ENCODE measurements around the gene NRG2. TPM values are rescaled to one million over a fixed set of nuclear protein-coding genes. Genes with fewer than 3 reads are reported as not detected.

The NRG2 gene
- total RNA-seq, 1 donor from 2014 or later = 12.8 TPM

DNA sequence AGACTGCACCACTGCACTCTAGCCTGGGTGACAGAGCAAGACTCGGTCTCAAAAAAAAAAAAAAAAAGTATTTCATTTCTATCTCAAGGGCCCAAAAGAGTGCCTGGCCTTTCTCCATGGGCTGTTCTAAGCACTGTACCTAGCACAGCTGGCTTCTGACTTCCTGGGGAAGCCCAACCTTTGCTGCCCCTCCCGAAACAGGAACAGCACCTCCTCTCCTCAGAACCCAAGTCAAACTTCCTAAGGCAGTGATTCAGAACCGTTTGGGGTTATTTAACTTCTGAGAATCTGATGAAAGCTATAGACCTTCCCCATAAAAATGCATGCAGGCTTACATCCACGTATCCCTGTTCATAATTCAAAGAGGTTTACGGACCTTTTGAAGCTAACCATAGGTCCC is 57.8 kb downstream of the NRG2 start:
- H3K9me3 ChIP-seq = no peaks in the 10 kb centered on the region
- H3K36me3 ChIP-seq = no peaks in the 10 kb centered on the region
- H3K27ac ChIP-seq = no peak overlapping the region
- TF ChIP-seq CTCF (IDR thresholded peaks at IDR 0.05) = no peak
- no peaks in the 10 kb centered on the region for H3K27me3 ChIP-seq
- no peaks in the 10 kb centered on the region for H3K4me1 ChIP-seq
- intact Hi-C loops (cut with DNase I) = no loop called here
- no peak overlapping the region for H3K4me3 ChIP-seq
- DNase-seq (ENCODE audit: low spot score in 2 of 2) = no peak

- Histone ChIP-seq H3K4me3 (no peak overlapping the region), H3K27ac (no peak overlapping the region), H3K27me3 (no peaks in the 10 kb centered on the region), H3K4me1 (no peaks in the 10 kb centered on the region), H3K9me3 (no peaks in the 10 kb centered on the region), H3K36me3 (no peaks in the 10 kb centered on the region)
- DNase-seq (ENCODE audit: low spot score in 2 of 2) = no peak
- intact Hi-C loops (cut with DNase I) = no loop called here
- TF ChIP-seq CTCF (IDR thresholded peaks at IDR 0.05) = no peak
These were observed 58.3 kb downstream of the NRG2 start for GRCh38 chr5:139984816-139985215.

GRCh38 chr5:139982975-139983240 is 60.2 kb downstream of the NRG2 start:
- Histone ChIP-seq H3K9me3 (no peaks in the 10 kb centered on the region), H3K36me3 (no peaks in the 10 kb centered on the region), H3K27me3 (no peaks in the 10 kb centered on the region), H3K4me3 (no peak overlapping the region), H3K27ac (no peak overlapping the region), H3K4me1 (no peaks in the 10 kb centered on the region)
- TF ChIP-seq CTCF (IDR thresholded peaks at IDR 0.05) = no peak
- intact Hi-C loops (cut with DNase I) = no loop called here
- DNase-seq (ENCODE audit: low spot score in 2 of 2) = no peak

DNA sequence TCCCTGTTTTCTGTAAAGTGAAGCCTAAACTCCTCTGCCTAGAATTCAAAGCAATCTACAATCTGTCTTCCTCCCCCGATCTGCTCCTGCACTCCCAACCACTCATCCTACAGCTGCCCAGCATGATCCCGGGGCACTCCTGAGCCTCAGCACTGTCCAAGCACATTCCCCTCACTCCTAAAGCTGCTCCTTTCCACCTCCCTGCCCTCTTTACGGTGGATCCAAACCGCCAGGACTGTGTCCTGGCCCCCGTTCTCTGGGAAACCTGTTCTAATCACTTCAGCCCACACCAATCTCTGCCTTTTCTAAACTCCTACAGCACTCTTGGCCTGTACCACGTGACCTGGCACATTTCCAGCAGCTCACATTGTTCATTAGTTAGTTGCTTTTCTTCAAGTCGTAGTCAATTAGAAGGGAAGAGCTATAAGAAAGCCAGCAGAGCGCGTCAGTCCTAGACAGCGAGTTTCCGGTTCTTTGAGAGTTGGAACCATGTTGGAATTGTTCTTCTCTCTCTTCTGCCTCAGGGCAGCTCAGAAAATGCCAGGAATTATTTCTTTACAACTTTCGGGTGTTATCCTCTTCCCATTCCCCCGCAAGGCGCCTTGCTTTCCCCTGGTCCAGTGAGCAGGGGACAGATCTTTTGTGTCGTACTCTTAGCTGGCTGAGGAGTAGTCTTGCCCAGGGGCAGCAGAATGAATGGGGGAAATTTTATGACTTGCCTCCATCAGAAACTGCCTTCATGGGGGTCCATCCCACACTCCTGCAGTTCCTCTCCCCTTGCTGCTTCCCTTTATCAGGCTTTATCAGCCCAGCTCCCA is 60.7 kb downstream of the NRG2 start:
- Histone ChIP-seq H3K4me1 (no peaks in the 10 kb centered on the region), H3K36me3 (no peaks in the 10 kb centered on the region), H3K9me3 (no peaks in the 10 kb centered on the region), H3K4me3 (no peak overlapping the region), H3K27me3 (no peaks in the 10 kb centered on the region), H3K27ac (no peak overlapping the region)
- DNase-seq (ENCODE audit: low spot score in 2 of 2) = no peak
- intact Hi-C loops (cut with DNase I) = no loop called here
- no peak for TF ChIP-seq CTCF (IDR thresholded peaks at IDR 0.05)

DNA sequence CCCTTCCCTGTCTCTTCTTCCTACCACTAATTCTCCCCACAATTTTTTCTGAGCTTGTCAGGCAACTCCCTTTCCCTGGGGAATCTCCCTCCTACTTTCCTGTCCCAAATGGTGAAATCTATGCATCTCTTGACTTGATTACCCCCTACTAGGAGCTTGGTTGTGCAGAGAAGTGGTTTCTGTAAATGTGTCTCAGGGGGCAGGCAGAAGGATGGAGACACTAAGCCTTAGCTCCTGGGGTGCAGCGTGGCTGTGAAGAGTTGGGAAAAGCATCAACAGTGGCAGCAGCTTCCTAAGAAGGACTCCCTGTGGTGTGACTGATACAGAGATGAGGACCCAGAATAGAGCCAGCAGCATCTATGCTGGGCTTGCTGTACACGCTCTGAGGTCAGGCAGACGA is 62.3 kb downstream of the NRG2 start:
- DNase-seq (ENCODE audit: low spot score in 2 of 2) = no peak
- no peak for TF ChIP-seq CTCF (IDR thresholded peaks at IDR 0.05)
- Histone ChIP-seq H3K4me1 (no peaks in the 10 kb centered on the region), H3K9me3 (no peaks in the 10 kb centered on the region), H3K4me3 (no peak overlapping the region), H3K36me3 (no peaks in the 10 kb centered on the region), H3K27ac (no peak overlapping the region), H3K27me3 (no peaks in the 10 kb centered on the region)
- intact Hi-C loops (cut with DNase I) = no loop called here

DNA sequence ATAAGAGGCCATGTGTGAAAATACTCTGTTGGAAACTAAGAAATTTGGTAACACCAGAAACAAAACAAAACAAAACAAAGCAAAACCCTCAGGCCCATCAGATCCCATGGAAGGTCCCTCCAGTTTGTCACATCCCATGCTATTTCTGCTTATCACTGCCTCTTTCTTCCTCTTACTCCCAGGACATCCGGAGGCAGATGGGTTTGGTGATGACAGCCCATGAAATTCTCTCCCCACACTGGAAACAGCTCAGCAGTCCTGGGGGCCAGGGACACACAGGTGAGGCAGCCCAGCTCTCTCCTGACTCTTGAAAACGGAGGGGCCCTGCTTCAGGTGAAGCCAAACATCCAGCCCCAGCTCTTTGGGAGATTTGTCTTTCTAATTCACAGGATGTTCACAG is 63.2 kb downstream of the NRG2 start:
- Histone ChIP-seq H3K4me3 (no peak overlapping the region), H3K4me1 (no peaks in the 10 kb centered on the region), H3K27me3 (no peaks in the 10 kb centered on the region), H3K36me3 (no peaks in the 10 kb centered on the region), H3K27ac (no peak overlapping the region), H3K9me3 (no peaks in the 10 kb centered on the region)
- DNase-seq (ENCODE audit: low spot score in 2 of 2) = no peak
- intact Hi-C loops (cut with DNase I) = no loop called here
- TF ChIP-seq CTCF (IDR thresholded peaks at IDR 0.05) = no peak

Data from ascending aorta (tissue), 2 donors.